Skeletal muscle tissue (tissue), 4 donors: Measurements from ENCODE around the gene KCNQ4. TPM values are rescaled to one million over a fixed set of nuclear protein-coding genes. Genes with fewer than 3 reads are reported as not detected.

Experiments used
- H3K27ac ChIP-seq: one replicate; pipeline ENCODE4 v1.7.0; 2013; ENCODE audit warnings: mild to moderate bottlenecking, low read depth, low read length, inconsistent platforms
- H3K27me3 ChIP-seq, 3 donors: one replicate each; pipeline ENCODE4 v1.7.0; 2013; ENCODE audit warnings: low read length in 3 of 3; ENCODE audit not compliant: control insufficient read depth in 3 of 3, insufficient read depth in 3 of 3
- H3K36me3 ChIP-seq, 3 donors: one replicate each; pipeline ENCODE4 v1.7.0; 2013; ENCODE audit warnings: low read length in 3 of 3; ENCODE audit not compliant: control insufficient read depth in 3 of 3, insufficient read depth in 3 of 3
- H3K4me1 ChIP-seq, 3 donors: one replicate each; pipeline ENCODE4 v1.7.0; 2013; ENCODE audit warnings: low read length in 3 of 3, mild to moderate bottlenecking in 3 of 3; ENCODE audit not compliant: control insufficient read depth in 3 of 3, insufficient read depth in 3 of 3
- H3K4me3 ChIP-seq, 3 donors: one replicate each; pipeline ENCODE4 v1.7.0; 2013; ENCODE audit warnings: low read length in 3 of 3
- H3K9ac ChIP-seq, 3 donors: one replicate each; pipeline ENCODE4 v1.7.0; 2013; ENCODE audit warnings: low read length in 3 of 3, mild to moderate bottlenecking in 3 of 3, moderate library complexity in 2 of 3, low read depth in 1 of 3
- H3K9me3 ChIP-seq, 3 donors: one replicate each; pipeline ENCODE4 v1.7.0; 2013; ENCODE audit warnings: low read length in 3 of 3; ENCODE audit not compliant: control insufficient read depth in 3 of 3
- total RNA-seq: library from RNA; depleted of rRNA; stranded (reverse); fragments of >200 nt; gene quantifications from one replicate; pipeline ENCODE4 v1.2.3, GENCODE V29; 2014
- donor health status: Osteomylitis.

KCNQ4 gene
- total RNA-seq, 1 donor from 2014 or later, result 4.2 TPM

- Histone ChIP-seq H3K4me3 (no peak overlapping the region), H3K36me3 (peaks cover 38 to 72% (median 40%) of the 10 kb centered on the region in 3 donors), H3K27ac (no peak overlapping the region), H3K9ac (no peak overlapping the region), H3K4me1 (peaks cover 54 to 83% (median 63%) of the 10 kb centered on the region in 3 donors), H3K9me3 (no peaks in the 10 kb centered on the region), H3K27me3 (no peaks in the 10 kb centered on the region)
These were observed 18.6 kb upstream of the KCNQ4 start for GRCh38 chr1:40764981-40765380.

DNA sequence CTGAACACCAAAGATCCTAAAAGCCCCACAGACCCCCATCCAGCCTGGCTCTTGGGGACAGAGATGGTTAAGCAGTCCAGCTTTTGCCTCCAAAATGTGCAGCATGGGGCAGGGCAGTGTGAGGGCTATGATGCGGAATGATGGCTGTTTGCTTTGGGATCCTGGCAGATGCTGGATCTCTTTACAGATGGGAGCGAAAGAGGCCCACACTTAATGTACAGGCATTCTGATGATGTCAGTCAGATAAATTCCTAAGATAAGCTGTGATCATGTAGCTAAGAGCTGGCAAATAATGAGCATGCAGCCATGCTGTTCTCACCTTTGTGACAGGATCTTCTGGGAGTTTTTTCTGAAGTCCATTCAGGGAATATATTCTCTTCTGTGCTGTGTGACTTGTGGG, 17.6 kb upstream of the KCNQ4 start:
- Histone ChIP-seq H3K27ac (no peak overlapping the region), H3K4me3 (no peak overlapping the region), H3K9ac (no peak overlapping the region), H3K27me3 (no peaks in the 10 kb centered on the region), H3K36me3 (peaks cover 40 to 75% (median 43%) of the 10 kb centered on the region in 3 donors), H3K4me1 (peaks cover 56 to 87% (median 71%) of the 10 kb centered on the region in 3 donors), H3K9me3 (no peaks in the 10 kb centered on the region)

GRCh38 chr1:40766560-40766959, 17.0 kb upstream of the KCNQ4 start:
- H3K4me1 ChIP-seq, result peaks cover 55 to 82% (median 68%) of the 10 kb centered on the region in 3 donors

DNA sequence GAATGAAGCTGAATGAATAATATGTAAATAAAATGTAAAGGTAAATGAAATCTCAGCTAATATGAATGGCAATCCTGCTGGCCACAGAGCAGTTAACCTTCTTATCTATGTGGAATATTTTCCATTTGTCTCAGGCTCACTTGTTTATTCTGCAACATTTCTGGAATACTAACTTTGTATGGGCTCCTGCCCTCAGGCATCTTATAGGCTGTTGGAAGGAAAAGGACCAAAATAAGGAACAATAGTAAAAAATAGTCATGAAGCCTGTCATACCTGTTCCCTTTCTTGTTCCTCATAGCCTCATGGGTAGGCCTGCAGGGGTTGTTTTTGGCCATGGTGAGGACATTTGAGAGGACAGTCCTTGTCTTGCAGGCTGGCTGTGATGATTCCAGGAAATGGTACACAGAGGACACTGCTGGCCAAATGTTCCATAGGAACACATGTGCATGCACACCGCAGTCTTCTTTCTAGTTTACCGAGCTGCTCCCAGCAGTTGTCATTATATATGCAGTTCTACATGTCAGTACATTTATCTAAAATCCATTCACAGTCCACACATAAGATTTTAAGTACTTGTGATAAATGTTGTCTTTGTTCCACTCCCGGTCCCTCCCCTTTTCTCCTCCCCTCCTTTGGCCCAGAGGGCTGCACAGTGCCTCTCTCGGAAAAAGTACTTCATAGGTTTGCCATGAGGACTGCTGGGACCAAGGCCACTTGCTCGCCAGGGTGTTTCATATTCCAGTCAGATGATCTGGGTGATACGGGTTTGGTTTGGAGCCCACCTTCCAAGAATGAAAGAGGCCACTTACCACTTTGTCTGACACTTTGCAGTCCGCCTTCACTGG, 15.2 kb upstream of the KCNQ4 start:
- Histone ChIP-seq H3K9me3 (no peaks in the 10 kb centered on the region), H3K27ac (peak overlapping the region; percentile 69), H3K4me1 (peaks cover 58 to 78% (median 64%) of the 10 kb centered on the region in 3 donors), H3K36me3 (peaks cover 32 to 69% (median 42%) of the 10 kb centered on the region in 3 donors), H3K27me3 (no peaks in the 10 kb centered on the region), H3K4me3 (peak overlapping the region in 2 of 3 donors; percentile 24 to 38), H3K9ac (peak overlapping the region in 2 of 3 donors; percentile 4 to 32)

More at GRCh38 chr1:40766560-40766959, 17.0 kb upstream of the KCNQ4 start:
- Histone ChIP-seq H3K4me3 (no peak overlapping the region), H3K9ac (no peak overlapping the region), H3K9me3 (no peaks in the 10 kb centered on the region), H3K36me3 (peaks cover 38 to 73% (median 46%) of the 10 kb centered on the region in 3 donors), H3K27me3 (no peaks in the 10 kb centered on the region), H3K27ac (no peak overlapping the region)

DNA sequence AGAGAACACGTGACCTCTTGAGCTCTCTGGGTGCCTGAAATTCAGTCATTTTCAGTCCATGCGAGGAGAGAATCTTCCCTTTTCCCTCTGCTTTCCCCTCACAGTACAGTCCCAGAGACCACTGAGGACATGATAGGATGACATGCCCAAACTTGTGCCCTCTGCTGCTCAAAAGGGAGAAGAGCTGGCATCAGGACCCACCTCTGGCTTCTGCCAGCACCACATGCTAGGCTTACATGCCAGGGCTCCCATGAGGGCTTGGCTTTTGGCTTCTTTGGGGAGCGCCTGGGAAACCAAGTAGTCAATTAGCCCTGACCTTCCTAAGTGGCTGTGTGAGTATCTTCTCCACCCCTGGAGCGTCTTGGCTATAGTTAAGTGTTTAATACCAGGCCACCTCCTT, 13.8 kb upstream of the KCNQ4 start:
- Histone ChIP-seq H3K36me3 (peaks cover 32 to 56% (median 37%) of the 10 kb centered on the region in 3 donors), H3K4me3 (no peak overlapping the region), H3K9ac (peak overlapping the region in 2 of 3 donors; percentile 4 to 25), H3K4me1 (peaks cover 50 to 73% (median 52%) of the 10 kb centered on the region in 3 donors), H3K27me3 (no peaks in the 10 kb centered on the region), H3K9me3 (no peaks in the 10 kb centered on the region), H3K27ac (peak overlapping the region; percentile 69)

DNA sequence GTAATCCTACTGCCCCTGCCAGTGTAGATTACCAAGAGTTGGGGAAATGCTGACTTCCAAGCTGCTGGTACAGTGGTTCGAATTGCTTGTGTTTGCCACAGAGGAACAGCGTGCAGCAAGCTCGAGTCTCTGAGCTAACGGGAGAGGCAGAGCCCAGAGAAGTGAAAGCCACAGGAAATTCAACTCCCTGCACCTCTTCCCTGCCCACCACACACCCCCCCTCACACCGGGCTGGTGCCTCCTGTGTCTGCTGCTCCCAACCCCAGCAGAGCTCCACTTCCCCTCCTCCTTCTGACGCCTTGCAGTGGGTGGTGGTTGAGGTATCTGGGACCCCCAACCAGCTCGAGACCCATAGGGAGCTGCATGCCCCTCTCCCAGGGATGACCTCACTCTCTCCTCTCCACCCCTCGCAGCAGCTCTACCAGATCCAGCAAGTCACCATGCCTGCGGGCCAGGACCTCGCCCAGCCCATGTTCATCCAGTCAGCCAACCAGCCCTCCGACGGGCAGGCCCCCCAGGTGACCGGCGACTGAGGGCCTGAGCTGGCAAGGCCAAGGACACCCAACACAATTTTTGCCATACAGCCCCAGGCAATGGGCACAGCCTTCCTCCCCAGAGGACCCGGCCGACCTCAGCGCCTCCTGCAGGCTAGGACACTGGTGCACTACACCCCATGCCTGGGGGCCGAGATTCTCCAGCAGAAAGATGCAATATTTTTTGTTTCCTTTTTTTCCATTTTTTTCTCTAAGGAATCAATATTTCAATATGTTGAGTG, 13.1 kb upstream of the KCNQ4 start:
- Histone ChIP-seq H3K36me3 (peaks cover 32 to 50% (median 35%) of the 10 kb centered on the region in 3 donors), H3K4me3 (no peak overlapping the region), H3K9me3 (no peaks in the 10 kb centered on the region), H3K27me3 (no peaks in the 10 kb centered on the region), H3K4me1 (peaks cover 44 to 66% (median 52%) of the 10 kb centered on the region in 3 donors), H3K27ac (peak overlapping the region; percentile 69), H3K9ac (peak overlapping the region; percentile 4 to 25 (median 24))

- Histone ChIP-seq H3K27ac (no peak overlapping the region), H3K27me3 (no peaks in the 10 kb centered on the region), H3K4me1 (peaks cover 34 to 47% (median 36%) of the 10 kb centered on the region in 3 donors), H3K4me3 (no peak overlapping the region), H3K9me3 (peaks cover 0 to 4% (median 0%) of the 10 kb centered on the region in 3 donors), H3K36me3 (peaks cover 18 to 37% (median 23%) of the 10 kb centered on the region in 3 donors), H3K9ac (peak overlapping the region in 1 of 3 donors; percentile 44)
These were observed 11.2 kb upstream of the KCNQ4 start for GRCh38 chr1:40772146-40772955.

DNA sequence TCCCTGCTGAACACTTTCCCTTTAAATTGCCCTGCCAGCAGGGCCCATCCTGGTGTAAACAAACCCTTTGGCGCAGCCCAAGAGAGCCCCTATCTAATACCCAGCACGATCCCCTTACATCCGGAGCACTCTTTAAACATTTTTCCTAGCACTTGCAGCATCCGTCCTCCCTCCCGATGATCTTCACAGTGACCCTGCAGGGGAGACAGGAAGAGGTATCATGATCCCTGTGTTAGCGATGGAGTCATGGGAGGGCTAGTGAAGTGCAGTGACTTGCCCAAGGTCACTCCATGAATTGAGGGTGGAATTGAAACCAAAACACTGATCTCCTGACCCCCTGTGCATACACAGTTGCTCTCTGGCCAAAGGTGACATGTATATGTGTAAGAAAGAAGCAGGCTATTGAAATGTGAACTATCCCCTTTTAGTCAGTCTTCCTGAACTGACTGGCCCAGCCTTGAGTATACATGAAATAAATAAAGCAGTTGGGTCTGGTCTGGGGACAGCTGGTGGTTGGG, 9.8 kb upstream of the KCNQ4 start:
- Histone ChIP-seq H3K9me3 (peaks cover 0 to 4% (median 0%) of the 10 kb centered on the region in 3 donors), H3K4me3 (no peak overlapping the region), H3K4me1 (peaks cover 20 to 33% (median 24%) of the 10 kb centered on the region in 3 donors), H3K36me3 (peaks cover 18 to 31% (median 20%) of the 10 kb centered on the region in 3 donors), H3K27ac (no peak overlapping the region), H3K9ac (no peak overlapping the region), H3K27me3 (no peaks in the 10 kb centered on the region)
